ENCODE results near the gene AGT. TPM values are rescaled to one million over a fixed set of nuclear protein-coding genes. Genes with fewer than 3 reads are reported as not detected.
"Not testable (repeated sequence)": the region's sequence is repeated elsewhere in the genome, so short reads cannot be mapped to it uniquely, and the experiment has no call there.

Gene AGT
- total and polyA plus RNA-seq, 2 donors from 2014 or later, result 30.1 to 65.1 TPM

- no peaks in the 10 kb centered on the region for H3K4me1 ChIP-seq (ENCODE audit: control insufficient read depth in 2 of 3, insufficient read depth in 2 of 3, low read depth in 1 of 3, low read length in 3 of 3)
- H3K4me3 ChIP-seq (ENCODE audit: low read length in 3 of 3), result no peak overlapping the region
- no peak overlapping the region for H3K27ac ChIP-seq (ENCODE audit: low read depth in 2 of 2, low read length in 2 of 2)
- no peaks in the 10 kb centered on the region for H3K27me3 ChIP-seq (ENCODE audit: control insufficient read depth, insufficient read depth, low read length)
- no peak for TF ChIP-seq CTCF (IDR thresholded peaks at IDR 0.05; ENCODE audit: borderline replicate concordance, extremely low read depth, insufficient read depth)
- intact Hi-C loops (cut with DNase I), result no loop called here
- FAIRE-seq, result no peak
- DNase-seq, result no peak
- H3K9me3 ChIP-seq (ENCODE audit: control insufficient read depth in 2 of 3, insufficient read depth in 1 of 3, low read length in 3 of 3), result no peaks in the 10 kb centered on the region
- H3K9ac ChIP-seq (ENCODE audit: low read length in 3 of 3), result no peak overlapping the region
- H3K36me3 ChIP-seq (ENCODE audit: control insufficient read depth in 2 of 3, insufficient read depth in 3 of 3, low read length in 3 of 3), result no peaks in the 10 kb centered on the region
These were observed 12.5 kb downstream of the AGT start for GRCh38 chr1:230701434-230701833.

- no peak for FAIRE-seq
- TF ChIP-seq CTCF (IDR thresholded peaks at IDR 0.05; ENCODE audit: borderline replicate concordance, extremely low read depth, insufficient read depth), result no peak
- no peaks in the 10 kb centered on the region for H3K4me1 ChIP-seq (ENCODE audit: control insufficient read depth in 2 of 3, insufficient read depth in 2 of 3, low read depth in 1 of 3, low read length in 3 of 3)
- H3K27me3 ChIP-seq (ENCODE audit: control insufficient read depth, insufficient read depth, low read length), result no peaks in the 10 kb centered on the region
- H3K36me3 ChIP-seq (ENCODE audit: control insufficient read depth in 2 of 3, insufficient read depth in 3 of 3, low read length in 3 of 3), result no peaks in the 10 kb centered on the region
- no peak for DNase-seq
- no peak overlapping the region for H3K27ac ChIP-seq (ENCODE audit: low read depth in 2 of 2, low read length in 2 of 2)
- H3K9me3 ChIP-seq (ENCODE audit: control insufficient read depth in 2 of 3, insufficient read depth in 1 of 3, low read length in 3 of 3), result no peaks in the 10 kb centered on the region
- H3K4me3 ChIP-seq (ENCODE audit: low read length in 3 of 3), result no peak overlapping the region
- H3K9ac ChIP-seq (ENCODE audit: low read length in 3 of 3), result no peak overlapping the region
- intact Hi-C loops (cut with DNase I), result no loop called here
These were observed 13.8 kb downstream of the AGT start for GRCh38 chr1:230700132-230700531.

- Histone ChIP-seq H3K27me3 (ENCODE audit: control insufficient read depth, insufficient read depth, low read length) (no peaks in the 10 kb centered on the region), H3K9me3 (ENCODE audit: control insufficient read depth in 2 of 3, insufficient read depth in 1 of 3, low read length in 3 of 3) (no peaks in the 10 kb centered on the region), H3K9ac (ENCODE audit: low read length in 3 of 3) (no peak overlapping the region), H3K27ac (ENCODE audit: low read depth in 2 of 2, low read length in 2 of 2) (no peak overlapping the region), H3K4me3 (ENCODE audit: low read length in 3 of 3) (no peak overlapping the region), H3K4me1 (ENCODE audit: control insufficient read depth in 2 of 3, insufficient read depth in 2 of 3, low read depth in 1 of 3, low read length in 3 of 3) (no peaks in the 10 kb centered on the region), H3K36me3 (ENCODE audit: control insufficient read depth in 2 of 3, insufficient read depth in 3 of 3, low read length in 3 of 3) (no peaks in the 10 kb centered on the region)
- no peak for DNase-seq
- intact Hi-C loops (cut with DNase I), result no loop called here
- FAIRE-seq, result no peak
- TF ChIP-seq CTCF (IDR thresholded peaks at IDR 0.05; ENCODE audit: borderline replicate concordance, extremely low read depth, insufficient read depth), result no peak
These were observed 14.2 kb downstream of the AGT start for GRCh38 chr1:230699716-230700115.

- H3K4me3 ChIP-seq (ENCODE audit: low read length in 3 of 3); H3K9me3 ChIP-seq (ENCODE audit: control insufficient read depth in 2 of 3, insufficient read depth in 1 of 3, low read length in 3 of 3); intact Hi-C loops (cut with DNase I); H3K27me3 ChIP-seq (ENCODE audit: control insufficient read depth, insufficient read depth, low read length); H3K4me1 ChIP-seq (ENCODE audit: control insufficient read depth in 2 of 3, insufficient read depth in 2 of 3, low read depth in 1 of 3, low read length in 3 of 3); FAIRE-seq; H3K27ac ChIP-seq (ENCODE audit: low read depth in 2 of 2, low read length in 2 of 2); H3K36me3 ChIP-seq (ENCODE audit: control insufficient read depth in 2 of 3, insufficient read depth in 3 of 3, low read length in 3 of 3); H3K9ac ChIP-seq (ENCODE audit: low read length in 3 of 3); DNase-seq: not testable (repeated sequence)
These were observed 15.0 kb downstream of the AGT start for GRCh38 chr1:230698964-230699363.
